NCI-H526 treated with DMSO at 0.1 percent for 48 hours (cell line): Measurements from ENCODE around the gene ASXL3.

Source experiments
- DNase-seq: peaks from one replicate; lab custom pipeline; 2025; lab: John Stamatoyannopoulos, UW

Gene ASXL3

GRCh38 chr18:33720133-33720532 lies 142.1 kb downstream of the ASXL3 start:
- DNase-seq, result no peak

- no peak for DNase-seq
These were observed 151.5 kb downstream of the ASXL3 start for GRCh38 chr18:33729556-33729955.

GRCh38 chr18:33733376-33733775 lies 155.4 kb downstream of the ASXL3 start:
- no peak for DNase-seq

GRCh38 chr18:33735428-33735827 lies 157.4 kb downstream of the ASXL3 start:
- no peak for DNase-seq

GRCh38 chr18:33741760-33742159 lies 163.7 kb downstream of the ASXL3 start:
- no peak for DNase-seq

GRCh38 chr18:33744032-33744697 lies 166.1 kb downstream of the ASXL3 start:
- no peak for DNase-seq

GRCh38 chr18:33745151-33745795 lies 167.3 kb downstream of the ASXL3 start:
- DNase-seq, result no peak

- DNase-seq, result no peak
These were observed 168.0 kb downstream of the ASXL3 start for GRCh38 chr18:33745871-33746545.

- no peak for DNase-seq
These were observed 171.8 kb downstream of the ASXL3 start for GRCh38 chr18:33749834-33750233.

GRCh38 chr18:33750366-33750765 lies 172.3 kb downstream of the ASXL3 start:
- DNase-seq, result no peak

- no peak for DNase-seq
These were observed 173.7 kb downstream of the ASXL3 start for GRCh38 chr18:33751613-33752221.

- no peak for DNase-seq
These were observed 177.4 kb downstream of the ASXL3 start for GRCh38 chr18:33755391-33755790.

GRCh38 chr18:33755931-33756560 lies 178.0 kb downstream of the ASXL3 start:
- no peak for DNase-seq

GRCh38 chr18:33757037-33757436 lies 179.0 kb downstream of the ASXL3 start:
- no peak for DNase-seq

GRCh38 chr18:33761363-33761762 lies 183.3 kb downstream of the ASXL3 start:
- DNase-seq, result no peak

- no peak for DNase-seq
These were observed 203.4 kb downstream of the ASXL3 start for GRCh38 chr18:33781429-33781828.
